Activated B cell treated with CpG ODN at 0.5 μM for 24 hours (primary cell): ENCODE measurements around the gene XRCC4. TPM values are rescaled to one million over a fixed set of nuclear protein-coding genes. Genes with fewer than 3 reads are reported as not detected.

Experiments
- ATAC-seq: fragments of 200-7000 bp; cut with Tn5 transposase; one replicate; pipeline ENCODE4 v1.10.0; 2021; ENCODE audit warnings: low read depth, mild to moderate bottlenecking, moderate library complexity
- CTCF ChIA-PET: fragments of 350-600 bp; sonication (Branson Sonifier 250); formaldehyde crosslinking; loops from one replicate; lab custom pipeline; 2021; ENCODE audit warnings: antibody characterized with exemption; lab: Charles Lee
- POLR2A ChIA-PET: fragments of 350-600 bp; sonication (Branson Sonifier 250); formaldehyde crosslinking; loops from one replicate; lab custom pipeline; 2021; ENCODE audit warnings: antibody characterized with exemption; lab: Charles Lee
- DNase-seq: peaks from one replicate; pipeline ENCODE4 v3.0.0; 2022
- H3K27ac Mint-ChIP-seq: one replicate; pipeline ENCODE4 v1.8.0; 2020; ENCODE audit warnings: mixed read lengths
- H3K27me3 Mint-ChIP-seq: one replicate; pipeline ENCODE4 v1.8.0; 2021; ENCODE audit warnings: mixed read lengths
- H3K36me3 Mint-ChIP-seq: one replicate; pipeline ENCODE4 v1.8.0; 2021; ENCODE audit warnings: low read depth, mixed read lengths
- H3K4me1 Mint-ChIP-seq: one replicate; pipeline ENCODE4 v1.8.0; 2021; ENCODE audit warnings: mixed read lengths
- H3K4me3 Mint-ChIP-seq: one replicate; pipeline ENCODE4 v1.8.0; 2020; ENCODE audit warnings: mild to moderate bottlenecking, mixed read lengths
- H3K9me3 Mint-ChIP-seq: one replicate; pipeline ENCODE4 v1.8.0; 2020; ENCODE audit warnings: mixed read lengths
- intact Hi-C: fragments of 100-400 bp; cut with micrococcal nuclease; formaldehyde crosslinking; loops from one replicate; pipeline ENCODE4 v1.15.1; 2024
- total RNA-seq: library from RNA; stranded (reverse); gene quantifications from 2 replicates; pipeline ENCODE4 v1.2.3, GENCODE V29; 2022
- TF ChIP-seq, protein P1 (sequence below): fragments of 200-600 bp; IDR thresholded peaks from one replicate; pipeline ENCODE4 v1.8.0; 2022; ENCODE audit warnings: antibody characterized with exemption, mild to moderate bottlenecking

XRCC4 gene
- total RNA-seq, 1 donor from 2014 or later = 8.5 TPM

- H3K9me3 Mint-ChIP-seq = peaks cover 6% of the 10 kb centered on the region
- no peak overlapping the region for H3K4me3 Mint-ChIP-seq
- ChIA-PET CTCF (no interaction called here), POLR2A (no interaction called here)
- H3K27ac Mint-ChIP-seq = no peak overlapping the region
- H3K36me3 Mint-ChIP-seq = no peaks in the 10 kb centered on the region
- DNase-seq = no peak
- intact Hi-C loops = no loop called here
- H3K27me3 Mint-ChIP-seq = no peaks in the 10 kb centered on the region
- no peak for ATAC-seq
- TF ChIP-seq, protein P1, sequence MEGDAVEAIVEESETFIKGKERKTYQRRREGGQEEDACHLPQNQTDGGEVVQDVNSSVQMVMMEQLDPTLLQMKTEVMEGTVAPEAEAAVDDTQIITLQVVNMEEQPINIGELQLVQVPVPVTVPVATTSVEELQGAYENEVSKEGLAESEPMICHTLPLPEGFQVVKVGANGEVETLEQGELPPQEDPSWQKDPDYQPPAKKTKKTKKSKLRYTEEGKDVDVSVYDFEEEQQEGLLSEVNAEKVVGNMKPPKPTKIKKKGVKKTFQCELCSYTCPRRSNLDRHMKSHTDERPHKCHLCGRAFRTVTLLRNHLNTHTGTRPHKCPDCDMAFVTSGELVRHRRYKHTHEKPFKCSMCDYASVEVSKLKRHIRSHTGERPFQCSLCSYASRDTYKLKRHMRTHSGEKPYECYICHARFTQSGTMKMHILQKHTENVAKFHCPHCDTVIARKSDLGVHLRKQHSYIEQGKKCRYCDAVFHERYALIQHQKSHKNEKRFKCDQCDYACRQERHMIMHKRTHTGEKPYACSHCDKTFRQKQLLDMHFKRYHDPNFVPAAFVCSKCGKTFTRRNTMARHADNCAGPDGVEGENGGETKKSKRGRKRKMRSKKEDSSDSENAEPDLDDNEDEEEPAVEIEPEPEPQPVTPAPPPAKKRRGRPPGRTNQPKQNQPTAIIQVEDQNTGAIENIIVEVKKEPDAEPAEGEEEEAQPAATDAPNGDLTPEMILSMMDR = no peak
- H3K4me1 Mint-ChIP-seq = no peaks in the 10 kb centered on the region
These were observed 203.8 kb downstream of the XRCC4 start for GRCh38 chr5:83281176-83281575.

DNA sequence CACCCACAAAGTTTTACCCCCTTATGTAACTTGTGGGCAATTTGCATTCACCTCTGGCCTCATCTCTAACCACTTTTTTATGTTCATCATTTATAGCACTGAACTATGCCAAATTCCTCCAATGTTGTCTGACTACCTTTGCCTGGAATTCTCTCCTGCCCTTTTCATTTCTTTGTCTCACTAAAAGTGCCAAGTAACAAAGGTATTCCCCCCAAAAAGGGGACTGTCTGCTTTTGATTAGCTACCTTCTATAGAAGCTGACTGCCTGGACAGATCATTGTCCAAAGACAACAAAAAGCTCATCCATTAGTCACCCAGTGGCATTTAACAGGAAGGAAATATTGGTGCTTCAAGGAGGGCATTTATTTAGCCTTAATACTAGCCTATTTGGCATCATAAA lies 204.3 kb downstream of the XRCC4 start:
- H3K36me3 Mint-ChIP-seq = no peaks in the 10 kb centered on the region
- intact Hi-C loops = no loop called here
- ATAC-seq = no peak
- H3K27me3 Mint-ChIP-seq = no peaks in the 10 kb centered on the region
- POLR2A ChIA-PET = no interaction called here
- CTCF ChIA-PET = no interaction called here
- TF ChIP-seq, protein P1 = no peak
- H3K9me3 Mint-ChIP-seq = peaks cover 6% of the 10 kb centered on the region
- no peak overlapping the region for H3K4me3 Mint-ChIP-seq
- no peak for DNase-seq
- no peak overlapping the region for H3K27ac Mint-ChIP-seq
- H3K4me1 Mint-ChIP-seq = no peaks in the 10 kb centered on the region

GRCh38 chr5:83283761-83284160 lies 206.4 kb downstream of the XRCC4 start:
- H3K27ac Mint-ChIP-seq = no peak overlapping the region
- H3K4me1 Mint-ChIP-seq = no peaks in the 10 kb centered on the region
- peaks cover 9% of the 10 kb centered on the region for H3K9me3 Mint-ChIP-seq
- H3K27me3 Mint-ChIP-seq = no peaks in the 10 kb centered on the region
- DNase-seq = no peak
- CTCF ChIA-PET = no interaction called here
- intact Hi-C loops = no loop called here
- no peaks in the 10 kb centered on the region for H3K36me3 Mint-ChIP-seq
- TF ChIP-seq, protein P1 = no peak
- no peak overlapping the region for H3K4me3 Mint-ChIP-seq
- POLR2A ChIA-PET = no interaction called here
- ATAC-seq = no peak

DNA sequence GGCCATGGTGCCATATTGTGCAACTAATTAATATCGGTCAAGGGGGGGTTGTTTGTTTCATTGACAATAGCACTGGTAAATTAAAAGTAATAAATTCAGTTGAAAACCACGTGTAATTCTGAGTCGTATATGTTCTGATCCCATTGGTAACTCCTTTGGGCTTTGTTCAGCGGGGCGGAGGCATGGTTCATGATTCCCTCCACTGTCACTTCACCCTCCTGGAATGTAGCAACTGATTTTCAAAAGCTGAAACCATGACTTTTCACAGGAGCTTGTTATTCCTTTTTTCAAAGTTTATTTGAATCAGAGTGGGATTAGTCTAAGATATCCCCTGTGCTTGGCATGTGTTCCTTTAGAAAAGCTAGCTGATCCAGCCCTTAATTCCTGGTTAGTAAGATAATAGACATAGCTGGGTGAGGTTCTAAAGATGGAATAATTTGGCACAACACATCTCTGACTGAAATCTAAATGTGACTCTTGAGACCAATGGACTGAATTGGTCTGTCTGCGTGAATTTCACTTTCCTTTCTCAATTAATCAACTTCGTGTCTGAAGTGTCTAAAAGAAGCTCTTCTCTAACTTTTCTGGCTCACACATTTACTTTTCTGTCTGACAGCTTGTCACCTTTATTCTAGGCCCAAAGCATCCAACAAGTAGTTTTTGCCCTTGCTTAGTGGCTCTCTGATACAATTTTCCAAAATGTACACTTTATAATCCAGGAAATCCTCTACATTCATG lies 208.5 kb downstream of the XRCC4 start:
- Mint-ChIP-seq H3K36me3 (no peaks in the 10 kb centered on the region), H3K27ac (no peak overlapping the region), H3K27me3 (no peaks in the 10 kb centered on the region), H3K4me1 (no peaks in the 10 kb centered on the region), H3K9me3 (peaks cover 9% of the 10 kb centered on the region), H3K4me3 (no peak overlapping the region)
- CTCF ChIA-PET = no interaction called here
- POLR2A ChIA-PET = no interaction called here
- ATAC-seq (no peak), DNase-seq (no peak)
- intact Hi-C loops = no loop called here
- TF ChIP-seq, protein P1 = no peak

DNA sequence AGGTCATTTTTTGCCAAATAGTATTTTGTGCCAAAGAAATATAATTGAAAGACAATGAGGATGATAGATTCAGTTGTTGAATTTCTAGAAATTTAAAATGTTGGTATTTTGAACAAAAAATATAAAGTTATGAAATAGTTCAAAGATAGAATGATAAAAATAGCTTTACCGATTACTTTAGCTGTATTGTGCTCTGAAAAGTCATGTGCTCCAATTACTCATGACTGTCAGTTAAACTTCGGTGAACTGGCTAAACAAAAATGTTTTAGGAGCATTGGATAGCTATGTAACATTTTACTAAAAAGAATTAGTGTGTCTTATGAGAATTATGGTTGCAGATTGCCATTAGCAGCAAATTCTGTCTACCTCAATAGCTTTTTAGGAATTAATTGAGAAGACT lies 216.9 kb downstream of the XRCC4 start:
- ATAC-seq = no peak
- intact Hi-C loops = no loop called here
- Mint-ChIP-seq H3K9me3 (no peaks in the 10 kb centered on the region), H3K4me3 (no peak overlapping the region), H3K4me1 (no peaks in the 10 kb centered on the region), H3K27me3 (no peaks in the 10 kb centered on the region), H3K36me3 (peaks cover 1% of the 10 kb centered on the region), H3K27ac (no peak overlapping the region)
- TF ChIP-seq, protein P1 = no peak
- ChIA-PET CTCF (no interaction called here), POLR2A (no interaction called here)
- no peak for DNase-seq
